Left ventricle myocardium superior (tissue), 1 donor: ENCODE measurements around the gene SBF2. TPM values are rescaled to one million over a fixed set of nuclear protein-coding genes. Genes with fewer than 3 reads are reported as not detected.
"Not testable (repeated sequence)": the region's sequence is repeated elsewhere in the genome, so short reads cannot be mapped to it uniquely, and the experiment has no call there.

Experiments used
- ATAC-seq: fragments of 200-7000 bp; cut with Tn5 transposase; one replicate; pipeline ENCODE4 v1.9.1; 2020; ENCODE audit warnings: mild to moderate bottlenecking, moderate library complexity
- DNase-seq: peaks from one replicate; pipeline ENCODE4 v3.0.0-alpha.2; 2020
- intact Hi-C: fragments of 100-400 bp; cut with micrococcal nuclease; formaldehyde crosslinking; loops from one replicate; pipeline ENCODE4 v1.11.0; 2022
- total RNA-seq: library from RNA; stranded (reverse); fragmentation: NEBNext Ultra II Directional; extraction: Animal tissue kit (Norgen Biotek cat#: 25700); gene quantifications from one replicate; pipeline ENCODE4 v1.2.1, GENCODE V29; 2021
- donor health status: DM: no; HTN: yes; CAD: no; lungs with severe emphysema.

Gene SBF2
- total RNA-seq, 1 donor from 2014 or later, result 17.9 TPM

GRCh38 chr11:10283991-10284390 is 10.0 kb downstream of the SBF2 start:
- DNase-seq (no peak), ATAC-seq (no peak)
- intact Hi-C loops, result no loop called here

DNA sequence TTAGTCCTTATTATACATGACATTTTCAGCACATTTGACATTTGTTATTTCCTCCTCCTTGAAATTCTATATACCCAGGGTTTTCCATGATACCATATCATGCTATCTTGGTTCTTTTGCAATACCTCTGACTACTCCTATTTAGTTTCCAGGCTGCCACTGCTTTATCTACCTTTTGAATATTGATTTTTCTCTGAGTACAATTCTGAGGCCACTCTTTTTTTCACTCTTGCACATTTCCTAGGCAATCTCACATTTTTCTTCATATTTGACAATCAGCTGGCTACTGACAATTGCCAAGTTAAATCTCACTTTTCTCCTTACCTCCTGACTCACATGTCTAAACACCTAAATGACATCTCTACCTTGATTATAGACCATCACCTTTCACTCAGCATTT is 11.9 kb downstream of the SBF2 start:
- no peak for ATAC-seq
- intact Hi-C loops, result no loop called here

DNA sequence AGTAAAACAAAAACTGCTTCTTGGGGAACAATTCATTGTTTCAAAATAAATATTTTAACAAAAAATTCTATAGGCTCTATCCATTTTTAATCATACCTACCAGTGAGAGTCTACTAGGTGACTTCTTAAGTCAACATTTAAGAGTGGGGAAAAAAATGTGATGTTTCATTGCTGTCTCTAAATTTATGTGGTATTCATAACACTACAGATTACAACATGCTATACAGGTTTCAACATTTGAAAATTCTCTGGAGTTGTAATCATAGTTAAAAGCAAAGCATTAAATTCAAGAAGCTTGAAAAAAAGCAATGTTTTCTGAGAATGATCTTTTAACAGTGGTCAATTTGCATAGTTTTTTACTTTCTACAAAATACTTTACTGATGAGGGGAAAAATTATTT is 18.3 kb downstream of the SBF2 start:
- ATAC-seq (no peak), DNase-seq (no peak)
- intact Hi-C loops, result no loop called here

More for the DNA sequence above, 11.9 kb downstream of the SBF2 start:
- DNase-seq, result no peak

GRCh38 chr11:10274726-10275125 is 19.3 kb downstream of the SBF2 start:
- ATAC-seq (no peak), DNase-seq (no peak)

DNA sequence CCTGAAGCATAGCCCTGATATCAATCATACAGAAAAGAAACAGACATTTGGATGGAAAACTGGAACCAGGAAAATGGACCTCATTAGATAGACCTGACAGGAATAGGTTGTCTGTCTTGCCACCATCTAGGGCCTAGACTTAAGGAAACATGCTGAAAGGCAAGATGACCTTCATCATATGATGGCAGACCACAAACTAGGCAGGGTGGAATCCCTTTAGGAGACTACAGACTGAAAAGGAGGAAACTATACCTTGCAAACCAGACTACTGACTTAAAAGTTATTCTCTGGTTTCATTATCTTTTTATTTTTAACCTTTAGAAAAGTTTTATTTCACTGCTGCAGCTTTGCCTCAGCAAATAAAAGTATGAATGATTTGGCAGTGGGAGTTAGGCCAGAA is 20.3 kb downstream of the SBF2 start:
- DNase-seq (no peak), ATAC-seq (no peak)
- intact Hi-C loops, result no loop called here

More at GRCh38 chr11:10274726-10275125, 19.3 kb downstream of the SBF2 start:
- intact Hi-C loops, result no loop called here

DNA sequence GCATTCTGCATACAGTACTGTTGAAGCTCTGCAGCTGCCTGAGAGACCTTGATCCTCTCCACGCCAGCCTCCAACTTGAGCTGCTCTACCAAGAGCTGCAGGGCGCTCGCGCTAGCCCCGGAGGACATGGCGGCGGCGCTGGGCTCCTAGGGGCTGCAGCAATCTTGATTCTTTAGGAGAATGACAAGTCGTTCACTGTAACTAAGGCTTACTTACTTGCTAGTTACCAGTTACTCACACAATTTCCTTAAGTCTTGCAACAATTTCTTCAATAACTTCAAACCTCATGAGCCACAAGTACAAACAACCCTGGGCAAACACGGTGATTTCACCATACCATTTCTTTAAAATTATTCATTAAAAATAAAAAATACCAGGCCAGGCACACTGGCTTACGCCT is 21.9 kb downstream of the SBF2 start:
- no peak for DNase-seq
- no peak for ATAC-seq
- intact Hi-C loops, result no loop called here

- ATAC-seq (no peak), DNase-seq (no peak)
- intact Hi-C loops, result no loop called here
Observed at GRCh38 chr11:10268746-10269488, 25.1 kb downstream of the SBF2 start.

- no peak for DNase-seq
- intact Hi-C loops, result no loop called here
- no peak for ATAC-seq
Observed at GRCh38 chr11:10267821-10268220, 26.2 kb downstream of the SBF2 start.

- ATAC-seq (no peak), DNase-seq (no peak)
- intact Hi-C loops, result no loop called here
Observed at GRCh38 chr11:10265936-10266335, 28.1 kb downstream of the SBF2 start.

DNA sequence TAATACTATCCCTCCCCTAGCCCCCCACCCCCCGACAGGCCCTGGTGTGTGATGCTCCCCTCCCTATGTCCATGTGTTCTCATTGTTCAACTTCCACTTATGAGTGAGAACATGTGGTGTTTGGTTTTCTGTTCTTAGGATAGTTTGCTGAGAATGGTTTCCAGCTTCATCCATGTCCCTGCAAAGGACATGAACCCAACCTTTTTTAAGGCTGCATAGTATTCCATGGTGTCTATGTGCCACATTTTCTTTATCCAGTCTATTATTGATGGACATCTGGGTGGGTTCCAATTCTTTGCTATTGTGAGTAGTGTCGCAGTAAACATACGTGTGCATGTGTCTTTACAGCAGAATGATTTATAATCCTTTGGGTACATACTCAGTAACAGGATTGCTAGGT is 29.3 kb downstream of the SBF2 start:
- intact Hi-C loops, DNase-seq, ATAC-seq: not testable (repeated sequence)

GRCh38 chr11:10263929-10264328 is 30.1 kb downstream of the SBF2 start:
- intact Hi-C loops, result no loop called here
- no peak for DNase-seq

GRCh38 chr11:10261821-10262220 is 32.2 kb downstream of the SBF2 start:
- DNase-seq (no peak), ATAC-seq (no peak)
- intact Hi-C loops, result no loop called here

More at GRCh38 chr11:10263929-10264328, 30.1 kb downstream of the SBF2 start:
- ATAC-seq, result no peak

DNA sequence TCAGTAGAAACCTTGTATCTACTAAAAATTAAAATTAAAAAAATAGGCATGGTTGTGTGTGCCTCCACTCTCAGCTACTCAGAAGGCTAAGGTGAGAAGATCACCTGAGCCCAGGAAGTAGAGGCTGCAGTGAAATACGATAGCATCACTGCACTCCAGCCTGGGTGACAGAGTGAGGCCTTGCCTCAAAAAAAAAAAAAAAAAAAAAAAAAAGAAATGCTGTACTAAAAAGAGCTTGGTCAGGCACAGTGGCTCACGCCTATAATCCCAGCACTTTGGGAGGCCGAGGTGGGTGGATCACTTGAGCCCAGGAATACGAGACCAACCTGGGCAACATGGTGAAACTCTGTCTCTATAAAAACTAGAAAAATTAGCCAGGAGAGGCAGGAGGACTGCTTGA is 36.5 kb downstream of the SBF2 start:
- DNase-seq (no peak), ATAC-seq (no peak)
- intact Hi-C loops, result no loop called here

- DNase-seq (no peak), ATAC-seq (no peak)
- intact Hi-C loops, result no loop called here
Observed at GRCh38 chr11:10255388-10256125, 38.5 kb downstream of the SBF2 start.

- intact Hi-C loops, ATAC-seq: not testable (repeated sequence)
Observed at GRCh38 chr11:10249448-10250131, 44.4 kb downstream of the SBF2 start.

GRCh38 chr11:10247011-10247410 is 47.0 kb downstream of the SBF2 start:
- no peak for DNase-seq
- no peak for ATAC-seq
- intact Hi-C loops, result no loop called here

More at GRCh38 chr11:10249448-10250131, 44.4 kb downstream of the SBF2 start:
- not testable (repeated sequence) for DNase-seq

DNA sequence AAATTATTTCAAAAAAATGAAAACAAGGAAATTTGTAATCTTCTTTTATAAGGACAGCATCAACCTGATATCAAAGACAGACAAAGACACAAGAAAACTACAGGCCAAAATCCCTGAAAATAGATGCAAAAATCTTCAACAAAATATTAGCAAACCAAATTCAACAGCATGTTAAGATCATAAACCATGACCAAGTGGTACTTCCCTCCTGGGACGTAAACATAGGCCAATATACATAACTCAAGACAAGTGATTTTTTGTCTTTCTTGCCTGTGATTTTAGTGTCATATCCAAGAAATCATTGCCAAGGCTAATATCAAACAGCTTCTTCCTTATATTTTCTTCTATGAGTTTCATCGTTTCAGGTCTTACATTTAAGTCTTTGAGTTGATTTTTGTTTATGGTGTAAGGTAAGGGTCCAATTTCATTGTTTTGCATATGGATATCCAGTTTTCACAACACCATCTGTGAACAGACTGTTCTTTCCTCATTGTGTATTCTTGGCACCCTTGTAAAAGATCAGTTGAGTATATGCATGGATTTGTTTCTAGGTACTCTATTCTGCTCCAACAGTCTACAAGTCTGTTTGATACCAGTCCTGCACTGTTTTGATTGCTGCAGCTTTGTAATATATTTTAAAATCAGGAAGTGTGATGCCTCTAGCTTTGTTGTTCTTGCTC is 50.0 kb downstream of the SBF2 start:
- ATAC-seq (no peak), DNase-seq (no peak)
- intact Hi-C loops, result no loop called here

- intact Hi-C loops, result no loop called here
- ATAC-seq (no peak), DNase-seq (no peak)
Observed at GRCh38 chr11:10236840-10237239, 57.2 kb downstream of the SBF2 start.

- intact Hi-C loops, result no loop called here
- ATAC-seq (no peak), DNase-seq (no peak)
Observed at GRCh38 chr11:10233581-10233980, 60.4 kb downstream of the SBF2 start.

GRCh38 chr11:10232756-10233155 is 61.3 kb downstream of the SBF2 start:
- intact Hi-C loops, result no loop called here
- DNase-seq (no peak), ATAC-seq (no peak)
